Smooth muscle cell (in vitro differentiated cells): ENCODE data around the gene RHOF. TPM values are rescaled to one million over a fixed set of nuclear protein-coding genes. Genes with fewer than 3 reads are reported as not detected.

Source experiments
- DNase-seq: peaks from one replicate; lab custom pipeline; 2025; ENCODE audit not compliant: unreplicated experiment; lab: John Stamatoyannopoulos, UW
- H2AFZ ChIP-seq: fragments of 200-600 bp; sonication (generic); 2 replicates; pipeline ENCODE4 v1.6.0; 2016; ENCODE audit warnings: antibody characterized with exemption, low read depth, mild to moderate bottlenecking
- H3F3A ChIP-seq: fragments of 200-600 bp; sonication (generic); 2 replicates; pipeline ENCODE4 v1.6.0; 2017; ENCODE audit warnings: antibody characterized with exemption, low read depth
- H3K27ac ChIP-seq: fragments of 200-600 bp; sonication (generic); 2 replicates; pipeline ENCODE4 v1.5.1; 2016; ENCODE audit warnings: low read depth, mild to moderate bottlenecking
- H3K27me3 ChIP-seq: fragments of 200-600 bp; sonication (generic); 2 replicates; pipeline ENCODE4 v1.6.1; 2016; ENCODE audit warnings: low read depth, mild to moderate bottlenecking
- H3K36me3 ChIP-seq: fragments of 200-600 bp; sonication (generic); 2 replicates; pipeline ENCODE4 v1.5.1; 2016; ENCODE audit warnings: low read depth
- H3K4me1 ChIP-seq: fragments of 200-600 bp; sonication (generic); 2 replicates; pipeline ENCODE4 v1.5.1; 2016; ENCODE audit warnings: low read depth
- H3K4me2 ChIP-seq: fragments of 200-600 bp; sonication (generic); 2 replicates; pipeline ENCODE4 v1.6.0; 2016; ENCODE audit warnings: mild to moderate bottlenecking
- H3K4me3 ChIP-seq: fragments of 200-600 bp; sonication (generic); 2 replicates; pipeline ENCODE4 v1.5.1; 2016; ENCODE audit warnings: mild to moderate bottlenecking
- H3K79me2 ChIP-seq: fragments of 200-600 bp; sonication (generic); 2 replicates; pipeline ENCODE4 v1.6.0; 2016; ENCODE audit warnings: low read depth, mild to moderate bottlenecking
- H3K9ac ChIP-seq: fragments of 200-600 bp; sonication (generic); 2 replicates; pipeline ENCODE4 v1.6.0; 2016; ENCODE audit warnings: low read depth
- H3K9me3 ChIP-seq: fragments of 200-600 bp; sonication (generic); replicated peaks from 2 replicates; pipeline ENCODE4 v1.5.1; 2016; ENCODE audit warnings: low read depth
- H4K20me1 ChIP-seq: fragments of 200-600 bp; sonication (generic); 2 replicates; pipeline ENCODE4 v1.6.0; 2016; ENCODE audit warnings: low read depth
- CTCF ChIP-seq: fragments of 200-600 bp; sonication (generic); IDR thresholded peaks from 2 replicates; pipeline ENCODE4 v1.5.1; 2017; ENCODE audit warnings: borderline replicate concordance, mild to moderate bottlenecking, antibody characterized with exemption; ENCODE audit not compliant: insufficient read depth, poor library complexity, severe bottlenecking
- WGBS: methylation state at CpG from one replicate; pipeline ENCODE4 v1.1.7; 2016; ENCODE audit warnings: low lambda C conversion rate; 5-methylcytosine and 5-hydroxymethylcytosine counted together
- polyA plus RNA-seq: library from polyadenylated mRNA; unstranded; fragments of >200 nt; fragmentation: Nextera tagmentation; extraction: Ambion mirVana; gene quantifications from 2 replicates; pipeline ENCODE4 v1.2.1, GENCODE V29; 2016
- total RNA-seq: library from RNA; depleted of rRNA; stranded (reverse); fragments of >200 nt; gene quantifications from 2 replicates; pipeline ENCODE4 v1.2.3, GENCODE V29; 2014

RHOF gene
- total and polyA plus RNA-seq, 2 experiments from 2014 or later = 15.3 to 25.9 TPM

- Histone ChIP-seq H3K79me2 (peaks cover 69% of the 10 kb centered on the region), H3K27ac (peak overlapping the region; percentile 47), H3K36me3 (no peaks in the 10 kb centered on the region), H3K4me2 (peak overlapping the region; percentile 96), H3K27me3 (no peaks in the 10 kb centered on the region), H3F3A (peaks cover 14% of the 10 kb centered on the region), H2AFZ (no peak overlapping the region), H3K9ac (peak overlapping the region; percentile 83), H3K4me3 (peak overlapping the region; percentile 82), H3K9me3 (no peaks in the 10 kb centered on the region), H3K4me1 (peaks cover 29% of the 10 kb centered on the region), H4K20me1 (peaks cover 39% of the 10 kb centered on the region)
- WGBS = 3% methylated on average over 37 of the region's 45 CpGs
- no peak for TF ChIP-seq CTCF
- no peak for DNase-seq
These were observed 11.9 kb upstream of the RHOF start for GRCh38 chr12:121805171-121806008.

- Histone ChIP-seq H2AFZ (no peak overlapping the region), H3K9ac (peak overlapping the region; percentile 83), H3F3A (peaks cover 14% of the 10 kb centered on the region), H3K4me1 (peaks cover 29% of the 10 kb centered on the region), H3K36me3 (no peaks in the 10 kb centered on the region), H3K9me3 (no peaks in the 10 kb centered on the region), H3K79me2 (peaks cover 63% of the 10 kb centered on the region), H3K4me2 (peak overlapping the region; percentile 96), H3K4me3 (peak overlapping the region; percentile 82), H3K27ac (peak overlapping the region; percentile 71), H3K27me3 (no peaks in the 10 kb centered on the region), H4K20me1 (peaks cover 35% of the 10 kb centered on the region)
- no peak for TF ChIP-seq CTCF
- under 1% methylated on average over 45 of the region's 63 CpGs for WGBS
- DNase-seq = peak; percentile 18
These were observed 11.1 kb upstream of the RHOF start for GRCh38 chr12:121804417-121805111.

GRCh38 chr12:121803861-121804416, 10.5 kb upstream of the RHOF start, which contains the start of gene SETD1B:
TSS of gene SETD1B (plus strand) at chr12:121804009. CDS start at chr12:121804738, 729 bp downstream.
- peaks cover 38% of the 10 kb centered on the region for H4K20me1 ChIP-seq
- H2AFZ ChIP-seq = peak within 1 kb of the TSS; percentile 79
- H3F3A ChIP-seq = peaks cover 14% of the 10 kb centered on the region
- peak within 1 kb of the TSS; percentile 95 for H3K9ac ChIP-seq
- H3K9me3 ChIP-seq = no peaks in the 10 kb centered on the region
- peak within 1 kb of the TSS; percentile 99 for H3K27ac ChIP-seq
- H3K79me2 ChIP-seq = peaks cover 67% of the 10 kb centered on the region
- WGBS = 3% methylated on average over 10 of the region's 74 CpGs
- TF ChIP-seq CTCF = no peak
- no peaks in the 10 kb centered on the region for H3K27me3 ChIP-seq
- peaks cover 33% of the 10 kb centered on the region for H3K4me1 ChIP-seq
- no peaks in the 10 kb centered on the region for H3K36me3 ChIP-seq
- no peak for DNase-seq
- peak within 1 kb of the TSS; percentile 82 for H3K4me3 ChIP-seq
- H3K4me2 ChIP-seq = peak within 1 kb of the TSS; percentile 99
